ENCODE results near the gene GNG3.
A peak's percentile ranks its signal among the peaks of the same experiment; 100 is the strongest.

Gene GNG3

DNA sequence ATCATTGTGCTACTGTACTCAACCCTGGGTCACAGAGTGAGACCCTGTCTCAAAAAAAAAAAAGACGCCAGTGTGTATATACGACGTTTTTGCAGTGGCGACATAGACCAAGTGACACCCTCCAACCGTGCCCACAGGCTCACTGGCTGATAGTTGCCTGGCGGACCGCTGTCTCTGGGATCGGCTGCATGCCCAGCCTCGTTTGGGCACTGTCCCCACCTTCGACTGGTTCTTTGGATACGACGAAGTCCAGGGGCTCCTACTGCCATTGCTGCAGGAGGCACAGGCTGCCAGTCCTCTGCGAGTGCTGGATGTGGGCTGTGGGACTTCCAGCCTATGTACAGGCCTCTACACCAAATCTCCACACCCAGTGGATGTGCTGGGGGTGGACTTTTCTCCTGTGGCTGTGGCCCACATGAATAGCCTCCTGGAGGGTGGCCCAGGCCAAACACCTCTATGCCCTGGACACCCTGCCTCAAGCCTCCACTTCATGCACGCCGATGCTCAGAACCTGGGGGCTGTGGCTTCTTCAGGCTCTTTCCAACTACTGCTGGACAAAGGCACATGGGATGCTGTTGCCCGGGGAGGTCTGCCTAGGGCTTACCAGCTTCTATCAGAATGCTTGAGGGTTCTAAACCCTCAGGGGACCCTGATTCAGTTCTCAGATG is 41.1 kb upstream of the GNG3 start:
- Histone ChIP-seq H3K4me3 (ENCODE audit: severe bottlenecking) (peak overlapping the region; percentile 88), H3K9me3 (ENCODE audit: severe bottlenecking) (no peaks in the 10 kb centered on the region), H3K27me3 (ENCODE audit: insufficient read depth, poor library complexity, severe bottlenecking) (no peaks in the 10 kb centered on the region), H3K36me3 (ENCODE audit: low read depth) (peaks cover 28% of the 10 kb centered on the region), H3K4me1 (ENCODE audit: insufficient read depth, poor library complexity, severe bottlenecking) (peaks cover 6% of the 10 kb centered on the region), H3K27ac (ENCODE audit: poor library complexity, severe bottlenecking) (peak overlapping the region; percentile 84)
- DNase-seq (ENCODE audit: low spot score) (no peak), ATAC-seq (ENCODE audit: low read depth) (peak; percentile 3; the same call in 1 of the 3 replicates)
- TF ChIP-seq, protein P1, sequence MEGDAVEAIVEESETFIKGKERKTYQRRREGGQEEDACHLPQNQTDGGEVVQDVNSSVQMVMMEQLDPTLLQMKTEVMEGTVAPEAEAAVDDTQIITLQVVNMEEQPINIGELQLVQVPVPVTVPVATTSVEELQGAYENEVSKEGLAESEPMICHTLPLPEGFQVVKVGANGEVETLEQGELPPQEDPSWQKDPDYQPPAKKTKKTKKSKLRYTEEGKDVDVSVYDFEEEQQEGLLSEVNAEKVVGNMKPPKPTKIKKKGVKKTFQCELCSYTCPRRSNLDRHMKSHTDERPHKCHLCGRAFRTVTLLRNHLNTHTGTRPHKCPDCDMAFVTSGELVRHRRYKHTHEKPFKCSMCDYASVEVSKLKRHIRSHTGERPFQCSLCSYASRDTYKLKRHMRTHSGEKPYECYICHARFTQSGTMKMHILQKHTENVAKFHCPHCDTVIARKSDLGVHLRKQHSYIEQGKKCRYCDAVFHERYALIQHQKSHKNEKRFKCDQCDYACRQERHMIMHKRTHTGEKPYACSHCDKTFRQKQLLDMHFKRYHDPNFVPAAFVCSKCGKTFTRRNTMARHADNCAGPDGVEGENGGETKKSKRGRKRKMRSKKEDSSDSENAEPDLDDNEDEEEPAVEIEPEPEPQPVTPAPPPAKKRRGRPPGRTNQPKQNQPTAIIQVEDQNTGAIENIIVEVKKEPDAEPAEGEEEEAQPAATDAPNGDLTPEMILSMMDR (IDR thresholded peaks at IDR 0.05; ENCODE audit: poor library complexity, severe bottlenecking): no peak

DNA sequence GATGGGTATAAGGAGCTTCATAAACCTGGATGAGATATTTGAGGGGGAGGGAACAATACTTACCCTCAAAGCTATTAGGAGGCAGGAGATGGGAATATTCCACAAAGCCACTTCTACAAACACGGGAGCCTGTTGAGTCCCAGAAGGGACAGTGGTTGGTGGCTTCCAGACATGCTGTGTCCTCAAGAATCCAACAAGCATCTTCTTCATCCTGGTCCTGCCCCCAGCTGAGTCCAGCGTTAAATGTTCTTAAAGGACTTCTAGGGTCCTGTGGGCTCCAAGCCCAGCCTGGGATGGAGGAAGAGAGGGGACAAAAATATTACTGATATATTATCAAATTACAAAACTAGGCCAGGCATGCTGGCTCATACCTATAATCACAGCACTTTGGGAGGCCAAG is 40.0 kb upstream of the GNG3 start:
- DNase-seq (ENCODE audit: low spot score): no peak
- no peaks in the 10 kb centered on the region for H3K9me3 ChIP-seq (ENCODE audit: severe bottlenecking)
- H3K4me1 ChIP-seq (ENCODE audit: insufficient read depth, poor library complexity, severe bottlenecking): peaks cover 6% of the 10 kb centered on the region
- TF ChIP-seq, protein P1 (IDR thresholded peaks at IDR 0.05; ENCODE audit: poor library complexity, severe bottlenecking): no peak
- H3K27ac ChIP-seq (ENCODE audit: poor library complexity, severe bottlenecking): peak overlapping the region; percentile 84
- H3K4me3 ChIP-seq (ENCODE audit: severe bottlenecking): no peak overlapping the region
- ATAC-seq (ENCODE audit: low read depth): no peak
- peaks cover 27% of the 10 kb centered on the region for H3K36me3 ChIP-seq (ENCODE audit: low read depth)
- H3K27me3 ChIP-seq (ENCODE audit: insufficient read depth, poor library complexity, severe bottlenecking): no peaks in the 10 kb centered on the region

DNA sequence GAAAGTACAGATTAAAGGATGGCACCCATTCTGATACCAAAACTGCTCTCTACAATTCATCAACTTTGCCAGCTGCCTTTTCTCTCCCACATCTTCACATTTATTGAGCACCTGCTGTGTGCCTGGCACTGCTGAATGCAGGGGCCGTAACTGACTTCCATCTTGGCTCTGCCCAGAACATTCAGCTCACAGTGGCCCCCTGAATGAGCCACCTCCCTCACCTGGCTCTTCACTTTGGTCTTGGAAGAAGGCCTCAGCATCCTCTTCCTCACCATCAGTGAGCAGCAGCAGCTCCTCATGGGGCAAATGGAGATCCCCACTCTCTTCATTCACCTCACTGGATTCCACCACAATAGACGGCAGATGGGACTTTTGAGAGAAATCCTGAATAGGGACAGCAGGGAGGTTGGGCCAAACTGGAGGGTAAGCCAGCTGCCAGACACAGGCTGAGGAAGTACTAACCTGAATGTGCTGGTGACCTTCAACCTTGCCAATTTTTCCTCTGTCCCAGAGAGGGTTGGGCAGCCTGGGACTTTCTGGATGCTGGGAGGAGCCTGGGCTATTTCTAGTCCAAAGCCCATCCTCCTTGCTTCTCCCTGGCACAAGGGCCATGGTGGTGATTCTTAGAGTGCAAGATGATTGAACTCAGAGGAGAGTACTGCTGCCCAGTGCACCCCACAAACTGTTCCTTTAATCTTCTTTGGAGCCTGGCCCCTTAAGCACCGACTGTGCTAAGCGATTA is 37.9 kb upstream of the GNG3 start:
- DNase-seq (ENCODE audit: low spot score) (no peak), ATAC-seq (ENCODE audit: low read depth) (no peak)
- TF ChIP-seq, protein P1 (IDR thresholded peaks at IDR 0.05; ENCODE audit: poor library complexity, severe bottlenecking): no peak
- Histone ChIP-seq H3K27ac (ENCODE audit: poor library complexity, severe bottlenecking) (peak overlapping the region; percentile 86), H3K27me3 (ENCODE audit: insufficient read depth, poor library complexity, severe bottlenecking) (no peaks in the 10 kb centered on the region), H3K36me3 (ENCODE audit: low read depth) (peaks cover 37% of the 10 kb centered on the region), H3K4me3 (ENCODE audit: severe bottlenecking) (no peak overlapping the region), H3K9me3 (ENCODE audit: severe bottlenecking) (no peaks in the 10 kb centered on the region), H3K4me1 (ENCODE audit: insufficient read depth, poor library complexity, severe bottlenecking) (peaks cover 9% of the 10 kb centered on the region)

DNA sequence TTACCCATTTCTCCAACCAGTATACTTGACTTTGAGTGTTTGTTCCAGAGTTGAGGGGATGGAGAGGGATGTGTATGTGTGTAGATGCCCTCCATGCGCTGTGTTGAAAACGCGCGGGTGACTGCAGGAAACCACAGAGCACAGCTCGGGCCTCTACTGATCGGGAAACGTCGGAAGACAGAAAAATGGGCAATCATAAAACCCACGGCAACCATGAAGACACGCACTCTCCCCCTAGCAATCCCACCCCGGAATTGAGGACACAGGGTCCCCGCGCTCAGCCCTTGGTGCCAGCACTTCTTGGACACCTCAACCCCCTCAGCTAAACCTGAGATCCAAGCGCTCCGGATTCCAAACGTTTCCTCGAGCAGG is 36.3 kb upstream of the GNG3 start:
- peak; percentile 13 for ATAC-seq (ENCODE audit: low read depth)
- TF ChIP-seq, protein P1 (IDR thresholded peaks at IDR 0.05; ENCODE audit: poor library complexity, severe bottlenecking): no peak
- H3K4me1 ChIP-seq (ENCODE audit: insufficient read depth, poor library complexity, severe bottlenecking): peaks cover 9% of the 10 kb centered on the region
- no peaks in the 10 kb centered on the region for H3K9me3 ChIP-seq (ENCODE audit: severe bottlenecking)
- peak overlapping the region; percentile 71 for H3K4me3 ChIP-seq (ENCODE audit: severe bottlenecking)
- peaks cover 46% of the 10 kb centered on the region for H3K36me3 ChIP-seq (ENCODE audit: low read depth)
- peak overlapping the region; percentile 86 for H3K27ac ChIP-seq (ENCODE audit: poor library complexity, severe bottlenecking)
- H3K27me3 ChIP-seq (ENCODE audit: insufficient read depth, poor library complexity, severe bottlenecking): no peaks in the 10 kb centered on the region
- DNase-seq (ENCODE audit: low spot score): no peak

Data from RWPE2 (cell line).